Right lobe of liver (tissue), 6 donors: ENCODE data around the gene CAB39. TPM values are rescaled to one million over a fixed set of nuclear protein-coding genes. Genes with fewer than 3 reads are reported as not detected.

Experiments used
- ATAC-seq, 4 donors: fragments of 200-7000 bp; cut with Tn5 transposase; one replicate each; pipeline ENCODE4 v1.9.1; 2020; ENCODE audit warnings: mild to moderate bottlenecking in 4 of 4, moderate library complexity in 4 of 4
- DNase-seq, 3 donors: peaks; one replicate each; pipeline ENCODE4 v3.0.0-alpha.2; 2020
- H3K27ac ChIP-seq, 3 donors: fragments of 200-600 bp; one replicate each; pipeline ENCODE4 v1.8.0; 2022
- H3K27me3 ChIP-seq, 2 donors: fragments of 200-600 bp; one replicate each; pipeline ENCODE4 v1.8.0; 2022
- H3K36me3 ChIP-seq, 4 donors: fragments of 200-600 bp; sonication (generic) in 1 of 4; one replicate each; pipeline versions ENCODE4 v1.5.1 to v1.8.0; 2017 to 2022; ENCODE audit warnings: control low read depth in 1 of 4
- H3K4me1 ChIP-seq, 4 donors: fragments of 200-600 bp; sonication (generic) in 1 of 4; one replicate each; pipeline versions ENCODE4 v1.5.1 to v1.8.0; 2017 to 2022; ENCODE audit warnings: control low read depth in 1 of 4
- H3K4me3 ChIP-seq, 3 donors: fragments of 200-600 bp; one replicate each; pipeline ENCODE4 v1.8.0; 2022
- H3K9me3 ChIP-seq, 4 donors: fragments of 200-600 bp; sonication (generic) in 1 of 4; one replicate each; pipeline versions ENCODE4 v1.5.1 to v1.8.0; 2017 to 2022; ENCODE audit warnings: control low read depth in 1 of 4
- CTCF ChIP-seq, 4 donors: fragments of 200-600 bp in 3 of 4; fragments of 450-650 bp in 1 of 4; IDR thresholded peaks; one replicate each; pipeline versions ENCODE4 v1.5.1 to v1.8.0; 2016 to 2022; ENCODE audit warnings: antibody characterized with exemption in 4 of 4, mild to moderate bottlenecking in 2 of 4
- POLR2A ChIP-seq: fragments of 450-650 bp; IDR thresholded peaks from one replicate; pipeline ENCODE4 v1.6.1; 2017; ENCODE audit warnings: antibody characterized with exemption, mild to moderate bottlenecking
- WGBS: methylation state at CpG from one replicate; pipeline ENCODE4 v1.1.6; 2018; ENCODE audit warnings: low coverage, low lambda C conversion rate; ENCODE audit not compliant: insufficient coverage; ENCODE audit errors: missing lambda C conversion rate; 5-methylcytosine and 5-hydroxymethylcytosine counted together
- intact Hi-C, 2 donors: fragments of 100-400 bp; cut with DNase I; formaldehyde crosslinking; loops; one replicate each; pipeline versions ENCODE4 v1.11.2 to v1.14.1; 2022
- total RNA-seq, 6 experiments: library from RNA; depleted of rRNA in 2 of 6; stranded (reverse); fragments of >200 nt in 2 of 6; fragmentation: NEBNext Ultra II Directional in 3 of 6; extraction: Animal tissue kit (Norgen Biotek cat#: 25700) in 3 of 6; gene quantifications; one replicate each; pipeline versions ENCODE4 v1.1.0 to v1.2.4, GENCODE V29; 2016 to 2023
- donor health status: DM: no; HTN: yes; CAD: no.
- donor health status: DM: no; HTN: no; CAD: no.
- donor health status: DM: no; HTN: no; CAD: no.
- donor health status: DM: no; HTN: yes; CAD: no.
- donor health status: DM: no; HTN: yes; CAD: no.

CAB39 gene
- total RNA-seq, 6 experiments from 2014 or later, result 25.3 to 32.4 (median 27.8) TPM

DNA sequence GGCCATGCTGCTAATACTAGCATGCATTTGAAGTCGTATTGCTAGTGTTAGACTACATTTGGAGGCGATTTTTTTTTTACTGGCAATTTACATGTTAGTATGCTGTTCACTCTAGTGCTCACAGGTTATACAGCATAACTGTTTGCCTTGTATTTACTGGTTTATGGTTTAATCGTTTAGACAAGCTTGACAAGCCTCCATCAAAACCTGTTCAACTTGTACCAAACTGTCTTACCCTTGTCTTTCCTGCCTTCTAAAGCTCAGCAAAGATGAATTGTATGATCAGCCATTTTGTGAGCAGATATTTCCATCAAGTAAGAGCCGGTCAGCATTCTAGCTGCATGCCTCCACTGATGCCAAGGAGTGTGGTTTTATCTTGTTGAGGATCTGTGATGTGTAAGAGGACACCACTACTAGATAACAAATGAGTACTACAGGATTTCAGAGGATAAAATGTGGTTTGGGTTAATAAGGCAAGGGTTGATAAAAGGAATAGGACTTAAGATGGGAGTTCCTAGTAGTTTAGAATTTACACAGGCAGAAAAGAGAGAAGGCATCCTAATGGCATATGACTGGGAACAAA lies 83.7 kb downstream of the CAB39 start:
- H3K36me3 ChIP-seq, result peaks cover 0 to 15% (median 1%) of the 10 kb centered on the region in 4 donors
- no peak overlapping the region for H3K4me3 ChIP-seq
- H3K27me3 ChIP-seq, result no peaks in the 10 kb centered on the region
- no peaks in the 10 kb centered on the region for H3K9me3 ChIP-seq
- TF ChIP-seq CTCF (IDR thresholded peaks at IDR 0.05) (no peak), POLR2A (no peak)
- intact Hi-C loops, result no loop called here
- ATAC-seq, result no peak
- no peak overlapping the region for H3K27ac ChIP-seq
- 87% methylated on average over 4 of the region's 4 CpGs for WGBS
- H3K4me1 ChIP-seq, result no peaks in the 10 kb centered on the region
- DNase-seq, result no peak

DNA sequence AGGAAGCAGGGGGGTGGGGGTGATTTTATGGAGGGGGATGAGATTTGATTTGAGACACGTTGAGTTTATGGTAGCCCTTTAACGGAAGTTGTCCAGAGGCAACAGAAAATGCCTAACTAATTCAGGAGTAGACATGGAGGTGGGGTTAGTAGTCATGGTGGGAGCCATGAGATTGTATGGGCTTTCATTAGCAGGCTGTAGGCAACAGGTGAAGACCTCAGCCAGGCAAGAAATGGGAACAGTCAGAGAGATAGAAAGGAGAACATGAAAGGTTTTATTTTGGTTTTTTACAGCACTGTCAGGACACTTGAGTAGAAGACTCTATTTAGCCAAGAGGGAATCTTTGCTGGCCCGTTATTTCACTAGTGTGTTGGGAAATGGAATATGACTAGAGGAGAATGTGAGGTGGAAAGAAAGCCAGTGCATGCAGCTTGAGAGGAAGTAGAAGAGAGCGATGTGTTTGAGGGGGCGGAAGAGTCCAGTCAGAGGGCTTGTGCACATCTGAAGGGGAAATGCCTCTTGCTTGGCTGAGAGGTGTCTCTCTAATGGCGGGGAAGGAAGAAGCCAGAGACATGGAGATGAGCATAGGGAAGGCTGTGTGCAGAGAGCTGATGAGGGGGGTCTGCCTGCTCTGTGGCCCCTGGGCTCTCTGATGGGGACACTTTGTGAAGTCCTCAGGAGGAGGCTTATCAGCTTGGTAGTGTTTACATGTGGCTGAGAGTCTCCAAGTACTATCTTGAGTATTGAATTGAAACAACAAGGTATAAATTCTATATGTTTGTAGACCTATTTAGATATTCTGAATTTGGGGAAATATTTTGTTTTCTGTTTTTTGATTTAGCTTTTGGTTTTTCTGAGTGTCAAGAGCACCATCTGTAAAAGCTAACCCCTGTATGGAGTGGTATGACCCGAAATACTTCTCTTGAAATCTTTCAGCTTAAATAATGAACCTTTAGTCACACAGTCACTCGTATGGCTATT lies 85.2 kb downstream of the CAB39 start:
- no peaks in the 10 kb centered on the region for H3K27me3 ChIP-seq
- intact Hi-C loops, result no loop called here
- ATAC-seq (peak; percentile 42 to 58 (median 50)), DNase-seq (no peak)
- H3K4me3 ChIP-seq, result no peak overlapping the region
- 61% methylated on average over 8 of the region's 8 CpGs for WGBS
- no peak overlapping the region for H3K27ac ChIP-seq
- TF ChIP-seq CTCF (IDR thresholded peaks at IDR 0.05) (no peak), POLR2A (no peak)
- H3K36me3 ChIP-seq, result peaks cover 0 to 15% (median 1%) of the 10 kb centered on the region in 4 donors
- H3K4me1 ChIP-seq, result no peaks in the 10 kb centered on the region
- H3K9me3 ChIP-seq, result no peaks in the 10 kb centered on the region

GRCh38 chr2:230798769-230799399 lies 86.2 kb downstream of the CAB39 start:
- Histone ChIP-seq H3K4me3 (no peak overlapping the region), H3K9me3 (no peaks in the 10 kb centered on the region), H3K36me3 (peaks cover 0 to 15% (median under 1%) of the 10 kb centered on the region in 4 donors), H3K27me3 (no peaks in the 10 kb centered on the region), H3K27ac (no peak overlapping the region), H3K4me1 (no peaks in the 10 kb centered on the region)
- 41% methylated on average over 4 of the region's 4 CpGs for WGBS
- TF ChIP-seq POLR2A (no peak), CTCF (IDR thresholded peaks at IDR 0.05) (peak; percentile 51 to 61 (median 58))
- intact Hi-C loops, result no loop called here
- DNase-seq (no peak), ATAC-seq (peak; percentile 65 to 76 (median 70))

DNA sequence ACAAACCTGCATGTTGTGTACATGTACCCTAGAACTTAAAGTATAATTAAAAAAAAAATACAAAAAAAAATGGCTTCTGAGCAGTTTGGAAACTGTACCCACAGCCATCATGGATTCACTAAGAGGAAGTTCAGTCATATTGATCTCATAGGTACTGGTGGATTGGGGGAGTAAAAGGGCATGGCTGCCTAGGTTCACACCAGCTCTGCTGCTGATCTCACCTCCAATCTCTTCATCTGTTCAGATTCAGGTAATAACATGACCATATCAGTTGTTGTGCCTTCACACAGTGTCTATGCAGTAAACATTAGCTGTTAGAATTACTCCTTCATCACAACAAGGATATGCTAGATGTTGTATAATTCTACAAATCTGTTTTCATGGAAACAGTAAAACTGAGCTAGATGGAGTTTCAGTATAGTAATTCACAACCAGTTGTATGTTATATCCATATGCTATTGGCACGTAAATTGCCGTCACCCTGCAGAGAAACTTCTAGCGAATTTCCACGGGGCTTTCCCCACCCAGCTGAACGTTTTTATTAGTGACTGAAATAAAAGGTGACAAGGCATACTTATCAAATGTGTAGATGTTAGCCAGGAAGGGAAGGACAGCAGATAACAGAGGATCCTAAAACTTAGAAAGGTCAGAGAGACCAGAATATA lies 92.8 kb downstream of the CAB39 start:
- peaks cover 0 to 13% (median 0%) of the 10 kb centered on the region in 4 donors for H3K36me3 ChIP-seq
- TF ChIP-seq POLR2A, result no peak
- no peak for TF ChIP-seq CTCF (IDR thresholded peaks at IDR 0.05)
- no peak overlapping the region for H3K4me3 ChIP-seq
- H3K27me3 ChIP-seq, result no peaks in the 10 kb centered on the region
- ATAC-seq (no peak), DNase-seq (no peak)
- intact Hi-C loops, result no loop called here
- WGBS, result 85% methylated on average over 5 of the region's 5 CpGs
- no peak overlapping the region for H3K27ac ChIP-seq
- H3K4me1 ChIP-seq, result no peaks in the 10 kb centered on the region
- H3K9me3 ChIP-seq, result no peaks in the 10 kb centered on the region
